DND-41 (cell line): ENCODE data around the gene METAP1D.

ENCODE experiments used
- ATAC-seq: fragments of 200-7000 bp; cut with Tn5 transposase; 3 replicates; pipeline ENCODE4 v1.9.1; 2021; ENCODE audit warnings: low read depth; ENCODE audit not compliant: insufficient read depth
- DNase-seq: peaks from one replicate; pipeline ENCODE4 v3.0.0-alpha.2; 2020
- H2AFZ ChIP-seq: 2 replicates; pipeline ENCODE4 v1.6.0; 2012; ENCODE audit warnings: low read depth, low read length
- H3K27ac ChIP-seq: 2 replicates; pipeline ENCODE4 v1.5.1; 2012; ENCODE audit warnings: low read length, inconsistent platforms
- H3K27me3 ChIP-seq: fragments of 200-600 bp; sonication (generic); 2 replicates; pipeline ENCODE4 v1.6.0; 2012; ENCODE audit warnings: low read length, mild to moderate bottlenecking, inconsistent platforms; ENCODE audit not compliant: insufficient read depth, poor library complexity
- H3K36me3 ChIP-seq: 2 replicates; pipeline ENCODE4 v1.5.1; 2012; ENCODE audit warnings: low read length, inconsistent platforms; ENCODE audit not compliant: insufficient read depth
- H3K4me1 ChIP-seq: 2 replicates; pipeline ENCODE4 v1.5.1; 2012; ENCODE audit warnings: mild to moderate bottlenecking, low read length; ENCODE audit not compliant: insufficient read depth
- H3K4me2 ChIP-seq: 2 replicates; pipeline ENCODE4 v1.6.0; 2012; ENCODE audit warnings: mild to moderate bottlenecking, moderate library complexity, low read length, inconsistent platforms; ENCODE audit not compliant: insufficient read depth
- H3K4me3 ChIP-seq, 2 experiments: fragments of 200-600 bp in 1 of 2; shearing (Covaris generic) in 1 of 2; 2 replicates each; pipeline ENCODE4 v1.5.1; 2012 to 2016; ENCODE audit warnings: inconsistent platforms in 2 of 2, low read length in 2 of 2, mild to moderate bottlenecking in 2 of 2, low read depth in 1 of 2, moderate library complexity in 1 of 2
- H3K79me2 ChIP-seq: 2 replicates; pipeline ENCODE4 v1.6.0; 2012; ENCODE audit warnings: low read length, inconsistent platforms; ENCODE audit not compliant: insufficient read depth
- H3K9ac ChIP-seq: 2 replicates; pipeline ENCODE4 v1.6.0; 2012; ENCODE audit warnings: low read depth, mild to moderate bottlenecking, inconsistent platforms, low read length, moderate library complexity
- H3K9me3 ChIP-seq: 2 replicates; pipeline ENCODE4 v1.5.1; 2012; ENCODE audit warnings: low read length, moderate library complexity, mild to moderate bottlenecking, inconsistent platforms; ENCODE audit not compliant: insufficient read depth, severe bottlenecking
- H4K20me1 ChIP-seq: 2 replicates; pipeline ENCODE4 v1.6.0; 2012; ENCODE audit warnings: low read length; ENCODE audit not compliant: insufficient read depth
- CTCF ChIP-seq: IDR thresholded peaks from 2 replicates; pipeline ENCODE4 v1.5.1; 2012; ENCODE audit warnings: borderline replicate concordance, low read length, moderate library complexity, mild to moderate bottlenecking; ENCODE audit not compliant: poor library complexity, severe bottlenecking; ENCODE audit errors: extremely low read depth
- EZH2 ChIP-seq: IDR thresholded peaks from 3 replicates; pipeline ENCODE4 v1.6.1; 2012; ENCODE audit warnings: borderline replicate concordance, low read depth, mild to moderate bottlenecking, moderate library complexity, low read length, inconsistent platforms; ENCODE audit not compliant: severe bottlenecking

Gene METAP1D

GRCh38 chr2:171964308-171964707 is 35.4 kb upstream of the METAP1D start:
- DNase-seq, result no peak
- peaks cover 58% of the 10 kb centered on the region for H3K36me3 ChIP-seq
- H3K9ac ChIP-seq, result no peak overlapping the region
- ATAC-seq, result no peak
- H3K79me2 ChIP-seq, result peaks cover 32% of the 10 kb centered on the region
- no peak overlapping the region for H2AFZ ChIP-seq
- no peak overlapping the region for H3K4me2 ChIP-seq
- H3K27ac ChIP-seq, result no peak overlapping the region
- H4K20me1 ChIP-seq, result peaks cover 3% of the 10 kb centered on the region; the same call in 1 of the 2 replicates
- H3K27me3 ChIP-seq, result no peaks in the 10 kb centered on the region
- TF ChIP-seq EZH2 (no peak), CTCF (no peak)
- H3K4me1 ChIP-seq, result peaks cover 41% of the 10 kb centered on the region
- H3K9me3 ChIP-seq, result no peaks in the 10 kb centered on the region
- no peak overlapping the region for H3K4me3 ChIP-seq

- H3K27ac ChIP-seq, result no peak overlapping the region; the same call in 1 of the 2 replicates
- DNase-seq (no peak), ATAC-seq (no peak)
- no peak for TF ChIP-seq EZH2
- TF ChIP-seq CTCF, result no peak
- H3K9me3 ChIP-seq, result no peaks in the 10 kb centered on the region
- H3K4me2 ChIP-seq, result no peak overlapping the region
- peaks cover 59% of the 10 kb centered on the region for H3K36me3 ChIP-seq
- H3K9ac ChIP-seq, result no peak overlapping the region
- peaks cover 3% of the 10 kb centered on the region; the same call in 1 of the 2 replicates for H4K20me1 ChIP-seq
- no peak overlapping the region for H3K4me3 ChIP-seq
- peaks cover 23% of the 10 kb centered on the region for H3K79me2 ChIP-seq
- no peaks in the 10 kb centered on the region for H3K27me3 ChIP-seq
- H2AFZ ChIP-seq, result no peak overlapping the region
- peaks cover 41% of the 10 kb centered on the region for H3K4me1 ChIP-seq
Observed at GRCh38 chr2:171965238-171965637, 34.5 kb upstream of the METAP1D start.

- Histone ChIP-seq H3K4me1 (peaks cover 39% of the 10 kb centered on the region), H3K4me3 (no peak overlapping the region), H3K4me2 (no peak overlapping the region), H3K79me2 (peaks cover 20% of the 10 kb centered on the region), H3K9me3 (no peaks in the 10 kb centered on the region), H3K27me3 (no peaks in the 10 kb centered on the region), H3K36me3 (peaks cover 59% of the 10 kb centered on the region), H2AFZ (no peak overlapping the region), H3K9ac (no peak overlapping the region), H4K20me1 (peaks cover 3% of the 10 kb centered on the region; the same call in 1 of the 2 replicates), H3K27ac (no peak overlapping the region; the same call in 1 of the 2 replicates)
- no peak for DNase-seq
- ATAC-seq, result peak; percentile 86
- no peak for TF ChIP-seq EZH2
- TF ChIP-seq CTCF, result no peak
Observed at GRCh38 chr2:171965661-171966060, 34.1 kb upstream of the METAP1D start.

- Histone ChIP-seq H3K27ac (no peak overlapping the region), H3K4me3 (no peak overlapping the region), H3K36me3 (peaks cover 59% of the 10 kb centered on the region), H3K9ac (no peak overlapping the region), H3K9me3 (no peaks in the 10 kb centered on the region), H3K79me2 (peaks cover 14% of the 10 kb centered on the region), H4K20me1 (peaks cover 3% of the 10 kb centered on the region; the same call in 1 of the 2 replicates), H3K27me3 (no peaks in the 10 kb centered on the region), H3K4me2 (no peak overlapping the region), H3K4me1 (peaks cover 34% of the 10 kb centered on the region), H2AFZ (no peak overlapping the region)
- TF ChIP-seq CTCF (no peak), EZH2 (no peak)
- ATAC-seq (no peak), DNase-seq (no peak)
Observed at GRCh38 chr2:171966235-171966634, 33.5 kb upstream of the METAP1D start.
